ENCODE results near the gene LYRM4.

- TF ChIP-seq CTCF (IDR thresholded peaks at IDR 0.05): no peak
- no peak for TF ChIP-seq POLR2A (IDR thresholded peaks at IDR 0.05; ENCODE audit: low read depth)
- no peak for TF ChIP-seq POLR2AphosphoS5 (IDR thresholded peaks at IDR 0.05)
These were observed 5.7 kb upstream of the LYRM4 start for GRCh38 chr6:5266423-5266822.

Data from esophagus muscularis mucosa (tissue), 3 donors.